Epithelial cell of prostate (primary cell): Measurements from ENCODE around the gene PBRM1.
A peak's percentile ranks its signal among the peaks of the same experiment; 100 is the strongest.
"Not testable (repeated sequence)": the region's sequence is repeated elsewhere in the genome, so short reads cannot be mapped to it uniquely, and the experiment has no call there.

ENCODE experiments used
- DNase-seq: peaks from one replicate; pipeline ENCODE4 v3.0.0-alpha.2; 2011; ENCODE audit warnings: low read depth, low spot score
- H3K27ac ChIP-seq: fragments of 450-650 bp; 2 replicates; pipeline ENCODE4 v1.5.1; 2017; ENCODE audit warnings: mild to moderate bottlenecking

PBRM1 gene

DNA sequence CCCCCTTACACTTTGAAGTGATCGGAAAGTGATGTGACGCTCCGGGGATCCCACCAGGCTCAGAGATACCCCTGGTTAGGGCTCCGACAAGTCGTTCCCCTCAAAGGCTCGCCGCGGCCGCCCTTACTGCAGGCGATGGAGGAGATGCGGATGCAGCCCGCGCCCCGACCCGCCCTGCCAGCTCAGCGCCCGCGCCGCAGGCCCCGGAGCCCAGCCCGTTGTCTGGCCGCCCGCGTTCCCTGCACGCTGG, 19.6 kb upstream of the PBRM1 start:
- DNase-seq = no peak
- H3K27ac ChIP-seq = peak overlapping the region; percentile 82

DNA sequence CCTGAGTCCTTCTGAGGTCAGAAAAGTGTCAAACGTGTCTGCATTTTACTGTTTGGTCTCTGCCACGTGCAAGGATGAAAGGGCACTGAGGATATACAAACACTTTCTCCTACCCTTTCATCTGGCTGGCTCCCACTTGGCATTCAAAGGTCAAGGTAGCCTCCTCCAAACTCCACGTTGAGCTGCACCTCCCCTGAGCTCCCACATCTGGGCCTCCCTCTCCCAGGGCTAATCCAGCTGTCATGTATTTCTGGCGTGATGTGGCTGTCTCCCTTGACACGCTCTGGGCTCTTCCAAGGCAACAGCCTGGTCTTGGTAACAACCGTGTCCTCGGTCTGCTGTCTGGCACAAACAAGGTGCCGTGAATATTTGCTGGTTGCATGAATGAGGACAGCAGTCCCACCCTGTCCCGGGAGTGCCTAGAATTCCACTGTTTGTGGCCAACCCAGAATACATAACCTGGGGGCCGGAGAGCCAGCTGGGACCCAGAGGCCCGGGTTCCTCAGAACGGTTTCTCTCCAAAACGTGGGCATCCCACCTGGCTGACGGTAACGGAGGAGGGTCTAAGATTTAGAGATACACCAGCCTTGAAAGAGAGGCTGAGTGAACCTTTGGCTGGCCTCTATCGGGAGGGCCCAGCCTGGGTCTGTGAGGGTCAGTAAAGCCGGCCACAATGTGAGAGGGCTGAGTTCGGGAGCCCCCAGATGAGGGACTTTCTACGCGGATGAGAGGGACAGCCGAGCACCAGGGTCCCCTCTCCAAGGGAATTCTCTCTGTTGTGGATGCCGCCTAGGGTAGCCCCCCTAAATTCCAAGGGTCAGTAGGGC, 19.1 kb upstream of the PBRM1 start:
- DNase-seq = no peak
- H3K27ac ChIP-seq = peak overlapping the region; percentile 82

DNA sequence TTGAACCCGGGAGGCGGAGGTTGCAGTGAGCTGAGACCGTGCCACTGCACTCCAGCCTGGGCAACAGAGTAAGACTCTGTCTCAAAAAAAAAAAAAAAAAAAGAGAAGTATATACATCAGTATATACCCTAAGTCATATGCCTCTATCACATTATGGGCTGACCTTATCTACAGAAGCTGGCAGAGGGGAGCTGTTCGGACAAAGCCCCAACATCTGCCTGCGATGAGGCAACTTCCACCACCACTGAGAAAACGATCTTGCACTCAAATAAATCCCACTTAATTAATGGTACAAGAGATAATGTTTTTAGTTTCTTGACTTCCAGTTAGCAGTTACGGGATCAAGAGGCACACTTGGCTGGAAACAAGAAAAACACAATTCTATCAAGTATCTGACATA, 17.6 kb upstream of the PBRM1 start:
- no peak overlapping the region for H3K27ac ChIP-seq
- DNase-seq = no peak

DNA sequence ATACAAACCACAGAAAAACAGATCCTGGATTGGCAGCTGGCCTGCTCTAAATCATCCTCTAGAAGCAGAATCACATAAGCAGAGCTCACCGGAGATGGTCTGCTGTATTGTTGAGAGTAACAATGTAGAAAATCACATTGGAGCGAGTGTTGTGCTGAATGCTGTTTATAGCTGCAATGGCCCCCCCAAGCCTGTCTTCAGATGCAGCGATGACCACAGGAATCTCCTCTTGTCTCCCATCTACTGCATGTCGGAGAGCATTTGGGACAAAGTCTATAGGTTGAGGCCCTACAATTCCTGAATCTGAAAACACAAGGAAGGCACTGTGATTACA, 11.9 kb upstream of the PBRM1 start:
- H3K27ac ChIP-seq = no peak overlapping the region
- DNase-seq = no peak

DNA sequence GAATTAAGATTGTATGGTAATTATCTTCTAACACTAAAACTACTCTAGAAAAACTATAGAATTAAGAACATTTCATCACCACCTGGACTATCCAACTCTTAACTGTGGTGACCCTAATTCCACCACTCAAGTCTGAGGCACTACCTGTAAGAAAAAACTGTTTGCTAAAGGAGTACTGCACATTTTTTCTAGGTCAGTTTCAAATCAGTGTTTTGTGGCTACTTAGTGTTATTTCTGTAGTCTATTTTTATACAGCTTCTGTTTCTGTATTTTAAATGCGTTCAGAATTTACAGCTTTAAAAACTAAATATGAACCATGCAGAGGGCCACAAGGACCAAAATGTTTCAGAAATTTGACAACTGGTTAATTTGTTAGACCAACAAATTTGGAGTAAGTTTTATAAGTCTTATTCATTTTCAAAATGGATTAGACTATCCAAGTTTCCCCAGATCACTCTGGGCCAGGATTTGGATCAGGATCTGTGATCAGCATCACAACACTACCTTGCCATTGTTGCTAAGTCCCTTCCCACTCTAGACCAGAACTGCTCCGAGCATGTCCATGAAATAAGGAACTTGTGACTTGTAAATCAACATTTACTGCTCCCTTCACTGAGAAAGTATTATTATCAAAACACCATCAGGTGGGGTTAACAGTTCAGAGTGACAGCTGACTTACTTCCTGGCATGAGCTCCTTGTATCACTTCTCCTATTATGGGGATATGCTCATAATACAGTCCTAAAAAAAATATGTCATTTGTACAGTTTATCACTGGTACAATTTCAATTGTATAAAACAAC, 11.3 kb upstream of the PBRM1 start:
- no peak for DNase-seq
- H3K27ac ChIP-seq = no peak overlapping the region

DNA sequence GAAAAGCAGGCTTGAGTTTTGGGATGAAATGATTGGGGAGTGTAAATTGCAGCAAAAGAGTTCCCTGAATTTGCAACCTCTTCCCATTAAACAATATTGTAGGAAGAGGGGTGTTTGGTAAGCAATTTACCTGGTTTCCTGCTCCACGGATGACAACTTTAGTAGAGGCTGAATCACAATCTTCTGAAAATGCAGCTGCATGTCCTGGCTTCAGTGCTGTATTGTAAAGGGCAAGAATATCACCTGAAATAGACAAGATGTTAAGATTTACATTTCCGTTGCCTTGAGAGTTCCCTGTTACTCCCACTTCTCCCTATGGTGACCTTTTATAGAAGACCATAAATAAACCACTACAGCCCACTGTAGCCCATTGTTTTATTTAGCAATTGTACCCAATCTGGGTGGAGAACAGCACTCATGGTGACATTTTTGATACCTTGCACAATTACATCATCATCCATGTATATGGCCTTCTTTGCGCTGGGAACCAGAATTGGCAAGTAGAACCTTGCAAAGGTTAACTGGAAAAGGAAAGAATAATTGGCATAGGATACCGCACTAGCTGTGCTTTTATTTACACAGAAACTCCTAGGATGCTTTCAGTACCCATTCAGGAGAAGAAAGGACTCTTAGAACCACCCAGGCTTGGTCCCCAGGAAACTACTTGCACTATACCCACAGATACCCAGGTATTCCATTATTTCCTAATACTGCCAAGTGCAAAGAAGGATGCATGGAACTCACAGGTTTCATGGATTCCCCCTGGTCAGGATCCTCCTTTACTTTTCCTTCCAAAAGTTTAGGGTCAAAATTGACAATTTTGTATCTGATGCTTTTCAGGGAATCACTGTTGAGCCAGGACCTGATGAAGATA, 10.3 kb upstream of the PBRM1 start:
- DNase-seq = no peak
- H3K27ac ChIP-seq = no peak overlapping the region

DNA sequence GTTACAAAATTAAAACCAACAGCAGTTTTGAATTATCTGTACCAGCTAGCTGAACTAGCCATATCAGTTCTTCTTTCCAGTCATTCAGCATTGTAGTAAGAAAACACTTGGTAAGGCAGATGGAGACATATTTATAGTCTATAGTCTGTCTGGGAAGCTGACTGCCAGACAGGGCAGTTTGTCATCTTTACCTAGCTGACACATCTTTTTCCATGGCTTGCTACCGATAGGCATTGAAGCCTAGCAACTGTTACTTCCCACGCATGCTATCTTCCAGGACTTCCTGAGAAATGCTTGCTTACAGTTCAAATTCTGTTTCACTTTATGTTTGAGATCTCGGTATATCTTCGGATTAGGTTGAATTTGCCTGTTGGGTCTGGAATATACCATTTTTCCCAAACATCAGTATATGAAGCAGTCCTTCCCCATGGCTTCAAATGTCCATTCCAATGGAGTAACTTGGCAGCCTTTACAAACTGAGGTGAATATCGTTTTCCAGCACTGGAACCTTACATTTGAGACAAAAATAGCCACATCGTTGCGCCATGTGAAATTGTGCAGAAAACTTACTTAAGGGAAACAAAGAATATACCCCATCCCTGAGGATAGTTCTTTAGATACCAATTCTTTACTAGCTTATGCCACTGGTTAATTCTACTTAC, 8.9 kb upstream of the PBRM1 start:
- H3K27ac ChIP-seq = no peak overlapping the region
- no peak for DNase-seq

DNA sequence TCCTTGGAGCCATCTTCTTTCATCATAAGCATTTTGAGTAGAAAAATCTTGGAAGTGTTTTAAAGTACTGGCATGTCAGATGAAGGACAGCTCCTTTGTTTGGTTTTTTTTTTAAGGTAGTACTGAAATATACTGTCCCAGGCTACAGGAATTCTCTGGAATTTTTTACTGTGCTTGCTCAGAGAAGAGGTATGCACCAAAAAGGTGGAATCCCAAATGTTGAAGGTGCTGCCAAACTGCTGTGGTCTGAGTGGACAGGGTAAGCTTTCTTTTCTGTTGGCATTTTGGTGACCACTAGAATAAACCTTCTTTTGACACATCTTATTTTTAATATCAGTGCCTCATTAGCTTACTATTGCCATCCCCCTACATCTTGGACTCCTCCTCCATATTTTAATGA, 7.4 kb upstream of the PBRM1 start:
- DNase-seq = no peak
- H3K27ac ChIP-seq = no peak overlapping the region

DNA sequence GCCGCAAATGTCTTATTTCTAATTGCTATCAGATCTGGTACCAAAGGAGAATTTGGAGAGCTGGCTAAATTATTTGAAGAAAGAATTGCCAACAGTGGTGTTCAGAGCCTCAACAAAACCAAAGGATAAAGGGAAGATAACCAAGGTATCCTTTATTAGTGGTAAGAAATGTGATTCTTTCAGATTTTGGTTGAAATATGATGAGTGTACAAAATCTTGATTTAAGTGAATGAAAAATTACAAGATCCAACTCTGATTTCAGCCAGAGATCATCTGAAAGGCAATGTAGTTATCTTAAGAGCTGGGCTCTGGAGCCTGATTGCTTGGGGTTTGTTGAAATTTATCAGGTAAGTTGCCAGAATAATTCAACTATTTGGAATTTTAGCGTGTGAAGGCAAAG, 4.8 kb upstream of the PBRM1 start:
- DNase-seq = no peak
- H3K27ac ChIP-seq = no peak overlapping the region

DNA sequence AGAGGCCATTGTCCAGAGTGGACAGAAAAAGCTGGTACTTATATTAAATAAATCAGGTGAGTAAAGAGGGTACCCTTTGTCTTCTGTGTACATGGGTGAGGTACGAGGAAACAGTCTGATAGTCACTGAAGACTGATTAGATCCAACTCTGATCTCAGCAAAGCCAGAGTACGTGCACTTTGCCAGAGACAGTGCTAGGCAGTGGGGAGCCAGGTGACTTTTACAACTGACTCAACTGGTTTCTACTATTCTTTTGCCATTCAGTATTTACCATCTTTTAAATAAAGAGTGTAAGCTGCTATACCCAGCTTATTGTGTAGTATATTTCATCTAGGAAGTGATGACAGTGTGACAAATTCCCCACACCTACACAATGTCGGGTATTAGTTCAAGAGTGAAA, 3.4 kb upstream of the PBRM1 start:
- DNase-seq = no peak
- peak overlapping the region; percentile 90 for H3K27ac ChIP-seq

DNA sequence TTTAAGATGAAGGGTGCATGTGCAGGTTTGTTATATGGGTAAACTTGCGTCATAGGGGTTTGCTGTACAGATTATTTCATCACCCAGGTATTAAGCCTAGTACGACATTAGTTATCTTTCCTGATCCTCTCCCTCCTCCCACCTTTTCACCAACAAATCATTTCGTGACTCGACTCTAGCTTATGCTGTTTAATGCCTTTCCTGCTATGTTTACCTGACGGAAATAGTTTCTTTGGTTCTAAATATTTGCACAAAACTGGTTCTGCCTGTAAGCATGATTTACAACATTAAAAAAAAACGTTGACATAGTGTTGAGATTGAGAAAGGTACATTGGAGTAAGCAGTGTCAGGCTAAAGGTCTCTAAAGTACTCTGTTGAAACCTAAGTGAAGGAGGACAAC, 2.6 kb upstream of the PBRM1 start:
- H3K27ac ChIP-seq = peak overlapping the region; percentile 90

DNA sequence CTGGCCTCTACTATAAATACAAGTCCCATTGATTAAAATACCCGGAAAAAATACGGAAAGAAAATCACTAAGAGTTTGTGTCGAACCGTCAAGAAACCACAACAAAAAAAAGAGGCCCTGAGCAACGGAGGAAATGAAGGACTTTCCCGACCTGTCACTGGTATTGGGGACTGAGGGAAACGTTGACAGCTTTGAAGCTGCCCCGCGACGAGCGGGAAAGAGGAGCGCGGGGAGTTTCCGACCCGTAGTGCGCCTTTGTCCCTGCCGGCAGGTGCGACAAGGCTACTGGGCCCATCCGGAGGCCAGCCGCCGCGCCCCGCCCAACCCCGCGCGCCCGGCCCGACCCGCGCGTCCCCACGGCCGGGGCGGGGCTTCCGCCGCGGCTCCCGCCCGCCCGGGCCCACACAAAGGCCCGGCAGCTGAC, 416 bp downstream of the PBRM1 start:
- no peak for DNase-seq

More for the DNA sequence above, 2.6 kb upstream of the PBRM1 start:
- DNase-seq = peak; percentile 41

DNA sequence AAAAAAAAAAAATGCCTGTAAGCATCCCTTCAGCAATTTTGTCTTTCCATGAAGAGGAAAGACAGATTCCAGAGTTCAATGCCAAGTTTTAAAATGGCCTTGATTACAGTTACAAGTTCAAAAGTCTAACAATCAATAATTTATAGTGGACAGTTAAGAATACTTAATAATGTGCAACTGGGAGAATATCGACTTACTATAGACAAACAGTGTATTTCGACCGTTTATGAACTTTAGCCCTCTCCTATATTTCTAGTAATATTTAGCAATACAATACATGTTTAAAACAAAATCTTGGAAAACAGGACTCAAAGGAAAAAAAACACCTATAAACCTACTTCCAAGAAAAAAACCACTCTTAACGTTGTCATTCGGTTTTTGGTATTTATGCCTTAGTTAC, 1.5 kb downstream of the PBRM1 start:
- H3K27ac ChIP-seq = no peak overlapping the region
- no peak for DNase-seq

More for the DNA sequence above, 416 bp downstream of the PBRM1 start:
- peak overlapping the region; percentile 90 for H3K27ac ChIP-seq

DNA sequence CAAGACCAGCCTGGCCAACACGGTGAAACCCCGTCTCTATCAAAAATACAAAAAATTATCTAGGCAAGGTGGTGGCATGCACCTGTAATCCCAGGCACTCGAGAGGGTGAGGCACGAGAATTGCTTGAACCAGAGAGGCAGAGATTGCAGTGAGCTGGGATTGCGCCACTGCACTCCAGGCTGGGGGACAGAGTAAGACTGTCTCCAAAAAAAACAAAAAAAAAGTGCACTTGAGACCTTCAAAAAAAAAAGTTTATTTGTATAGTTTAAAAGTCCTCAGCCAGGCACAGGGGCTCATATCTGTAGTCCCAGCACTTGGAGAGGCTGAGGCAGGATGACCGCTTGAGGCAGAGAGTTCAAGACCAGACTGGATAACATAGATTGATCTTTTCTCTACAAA, 2.1 kb downstream of the PBRM1 start:
- no peak overlapping the region for H3K27ac ChIP-seq
- no peak for DNase-seq

DNA sequence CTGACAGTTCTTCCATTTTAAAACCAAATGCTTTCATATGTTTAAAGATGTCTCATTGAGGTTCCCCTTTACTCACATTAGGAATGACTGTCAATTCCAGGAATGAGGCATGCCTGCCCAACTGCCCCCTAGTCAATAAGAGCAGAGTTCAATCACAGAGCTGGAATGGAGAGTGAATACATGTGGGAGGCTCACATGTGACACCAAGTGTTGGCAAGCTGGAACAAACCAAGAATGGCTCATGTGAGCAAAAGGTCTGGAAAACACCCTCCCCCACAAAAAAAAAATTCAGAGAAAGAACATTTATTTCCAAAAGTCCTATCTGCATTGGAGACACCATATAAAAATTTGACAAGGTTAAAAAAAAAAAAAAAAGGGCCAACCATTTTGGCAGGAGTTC, 3.7 kb downstream of the PBRM1 start:
- H3K27ac ChIP-seq = peak overlapping the region; percentile 24
- DNase-seq = no peak

DNA sequence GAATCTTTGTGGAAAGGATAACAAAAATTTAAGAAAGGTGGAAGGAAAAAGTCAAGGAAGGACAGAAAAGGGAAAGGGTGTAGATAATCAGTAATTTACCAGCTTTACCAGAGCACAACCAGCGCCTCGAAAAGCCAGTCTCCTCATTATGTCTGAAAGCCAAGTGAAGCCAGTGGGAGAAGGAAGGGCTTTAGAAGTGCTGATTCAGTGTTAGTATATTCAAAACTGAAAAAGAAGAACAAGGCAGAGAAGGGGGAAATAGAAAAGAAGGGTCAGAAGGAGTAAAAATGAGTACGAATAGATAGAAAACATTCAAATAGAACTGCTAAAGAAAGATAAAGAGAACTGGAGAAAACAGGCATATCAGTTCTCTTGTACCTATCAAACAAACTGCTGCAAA, 4.1 kb downstream of the PBRM1 start:
- peak overlapping the region; percentile 24 for H3K27ac ChIP-seq

DNA sequence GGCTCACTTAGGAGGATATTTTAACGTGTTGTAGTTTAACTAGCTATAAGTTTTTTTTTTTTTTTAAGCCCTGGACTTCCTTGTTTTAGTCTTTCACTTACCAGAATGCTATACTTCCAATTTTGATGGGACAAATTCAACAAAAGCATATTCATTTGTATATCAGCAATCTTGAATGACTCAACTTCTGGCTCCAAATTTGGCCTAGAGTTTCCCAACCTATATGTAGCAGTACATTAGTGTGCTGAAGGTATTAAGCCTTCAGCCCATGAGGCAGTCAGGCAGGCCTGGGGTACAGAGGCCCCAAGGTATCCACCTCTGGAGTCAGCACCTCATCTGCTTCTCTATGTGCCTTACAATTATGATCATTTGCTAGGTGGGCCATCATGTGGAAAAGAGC, 5.9 kb downstream of the PBRM1 start:
- DNase-seq = no peak
- peak overlapping the region; percentile 48 for H3K27ac ChIP-seq

More for the DNA sequence above, 4.1 kb downstream of the PBRM1 start:
- DNase-seq = no peak

DNA sequence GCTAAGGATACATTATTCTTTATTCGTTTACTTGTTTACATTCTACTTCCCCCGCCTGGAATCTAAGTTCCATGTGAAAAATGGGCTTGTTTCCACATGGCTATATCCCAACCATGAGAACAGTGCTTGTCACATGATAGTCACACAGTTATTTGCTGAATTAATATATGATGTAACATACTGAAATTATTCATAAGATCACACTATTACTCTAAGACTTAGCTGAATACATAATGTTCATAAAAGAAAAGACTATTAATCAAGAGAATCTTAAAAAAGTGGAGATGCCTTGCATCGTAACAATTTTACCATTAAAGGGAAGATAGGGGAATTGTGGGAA, 6.5 kb downstream of the PBRM1 start:
- DNase-seq = no peak
- peak overlapping the region; percentile 48 for H3K27ac ChIP-seq

DNA sequence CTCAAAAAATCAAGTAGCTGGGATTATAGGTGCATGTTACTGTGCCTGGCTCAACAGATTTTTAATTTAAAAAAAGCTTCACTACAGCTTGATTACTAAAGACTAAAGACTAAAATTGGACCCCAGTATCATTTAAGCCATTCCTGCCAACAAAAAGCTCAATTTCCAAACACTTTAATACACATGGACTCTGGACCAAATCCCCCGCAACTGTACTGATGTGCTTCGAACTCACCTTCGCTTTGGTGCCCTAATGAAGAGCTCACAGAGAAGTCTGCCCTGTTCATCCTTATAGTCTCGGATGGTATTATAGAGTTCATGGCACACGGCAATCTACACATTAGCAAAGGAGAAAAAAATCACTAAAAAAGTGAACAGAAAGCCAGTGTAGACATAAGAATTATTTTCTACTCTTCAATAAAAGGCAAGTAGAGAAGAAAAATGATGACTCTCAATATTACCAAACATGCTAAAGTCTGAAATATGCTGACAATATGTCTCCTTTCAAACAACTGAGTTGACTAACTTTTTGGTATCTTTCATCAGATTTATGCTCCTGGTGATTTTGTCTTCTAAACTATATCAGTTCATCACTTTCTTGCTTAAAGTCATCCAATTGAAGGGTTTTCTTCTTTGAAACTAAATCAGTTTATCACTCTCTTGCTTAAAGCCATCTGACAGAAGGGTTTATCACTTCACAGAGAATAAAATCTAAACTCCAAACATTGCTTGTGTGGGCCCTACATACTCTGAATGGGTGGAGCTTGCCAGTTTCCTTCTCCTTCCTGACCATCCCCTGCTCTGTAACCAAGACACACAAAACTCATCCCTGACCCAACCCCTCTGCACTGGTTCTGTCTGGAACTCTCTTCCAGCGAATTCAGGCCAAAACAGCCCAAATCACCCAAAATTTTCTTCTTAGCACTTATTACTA, 7.2 kb downstream of the PBRM1 start:
- DNase-seq = no peak
- H3K27ac ChIP-seq = peak overlapping the region; percentile 48

DNA sequence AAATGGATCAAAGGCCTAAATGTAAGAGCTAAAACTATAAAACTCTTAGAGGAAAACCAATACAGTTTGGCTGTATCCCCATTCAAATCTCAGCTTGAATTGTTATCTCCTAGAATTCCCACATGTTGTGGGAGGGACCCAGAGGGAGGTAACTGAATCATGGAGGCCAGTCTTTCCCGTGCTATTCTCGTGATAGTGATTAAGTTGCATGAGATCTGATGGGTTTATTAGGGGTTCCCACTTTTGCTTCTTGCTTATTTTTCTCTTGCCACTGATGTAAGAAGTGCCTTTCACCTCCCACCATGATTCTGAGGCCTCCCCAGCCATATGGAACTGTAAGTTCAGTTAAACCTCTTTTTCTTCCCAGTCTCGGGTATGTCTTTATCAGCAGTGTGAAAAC, 9.5 kb downstream of the PBRM1 start:
- DNase-seq, H3K27ac ChIP-seq: not testable (repeated sequence)
